Testis (tissue), 3 donors: ENCODE data around the gene NXPH4. TPM values are rescaled to one million over a fixed set of nuclear protein-coding genes. Genes with fewer than 3 reads are reported as not detected.

Experiments
- DNase-seq: peaks from one replicate; pipeline ENCODE4 v3.0.0-alpha.2; 2019
- H3K27ac ChIP-seq, 2 donors: fragments of 200-600 bp; sonication (generic); one replicate each; pipeline ENCODE4 v1.5.1; 2019
- H3K27me3 ChIP-seq: fragments of 200-600 bp; sonication (generic); one replicate; pipeline ENCODE4 v1.5.1; 2019
- H3K36me3 ChIP-seq: fragments of 200-600 bp; sonication (generic); one replicate; pipeline ENCODE4 v1.5.1; 2017; ENCODE audit warnings: low read depth; ENCODE audit errors: missing control alignments
- H3K4me1 ChIP-seq: fragments of 200-600 bp; sonication (generic); one replicate; pipeline ENCODE4 v1.5.1; 2019
- H3K4me3 ChIP-seq, 2 donors: fragments of 200-600 bp; sonication (generic); one replicate each; pipeline ENCODE4 v1.5.1; 2017 to 2019
- H3K9me3 ChIP-seq: fragments of 200-600 bp; sonication (generic); one replicate; pipeline ENCODE4 v1.5.1; 2017
- CTCF ChIP-seq, 3 experiments: fragments of 450-650 bp in 2 of 3; fragments of 200-600 bp in 1 of 3; sonication (generic) in 1 of 3; IDR thresholded peaks; one replicate each; pipeline ENCODE4 v1.5.1; 2016 to 2019; ENCODE audit warnings: antibody characterized with exemption in 3 of 3, mild to moderate bottlenecking in 2 of 3, moderate library complexity in 1 of 3
- POLR2A ChIP-seq: fragments of 450-650 bp; IDR thresholded peaks from one replicate; pipeline ENCODE4 v1.6.1; 2017; ENCODE audit warnings: antibody characterized with exemption, mild to moderate bottlenecking, moderate library complexity
- WGBS, 2 donors: methylation state at CpG; one replicate each; pipeline ENCODE4 v1.1.5; 2018; 5-methylcytosine and 5-hydroxymethylcytosine counted together
- intact Hi-C: fragments of 100-400 bp; cut with DNase I; formaldehyde crosslinking; loops from one replicate; pipeline ENCODE4 v1.15.1; 2023; ENCODE audit warnings: low total_unique reads
- polyA plus RNA-seq: library from polyadenylated mRNA; stranded (reverse); fragments of 350-450 nt; fragmentation: Illumina TruSeq; extraction: RNeasy Lipid Tissue Mini Kit (QIAGEN cat#74804); gene quantifications from one replicate; pipeline ENCODE4 v1.2.3, GENCODE V29; 2014; ENCODE audit warnings: low read depth, low replicate concordance; ENCODE audit not compliant: insufficient read depth
- total RNA-seq, 2 donors: library from RNA; depleted of rRNA; stranded (reverse); fragments of >200 nt; gene quantifications; one replicate each; pipeline ENCODE4 v1.2.3, GENCODE V29; 2016

The NXPH4 gene
- total and polyA plus RNA-seq, 3 donors from 2014 or later = 1.8 to 7.7 (median 7.5) TPM

GRCh38 chr12:57190821-57191220 is 25.8 kb upstream of the NXPH4 start:
- intact Hi-C loops = no loop called here
- TF ChIP-seq POLR2A = no peak
- TF ChIP-seq CTCF (IDR thresholded peaks at IDR 0.05) = no peak
- no peak overlapping the region for H3K27ac ChIP-seq
- H3K27me3 ChIP-seq = no peaks in the 10 kb centered on the region
- 92 to 94% methylated on average over 11 to 22 of the region's 23 CpGs for WGBS, 2 donors
- H3K9me3 ChIP-seq = no peaks in the 10 kb centered on the region
- H3K36me3 ChIP-seq = peaks cover 4% of the 10 kb centered on the region
- peaks cover 7% of the 10 kb centered on the region for H3K4me1 ChIP-seq
- no peak overlapping the region for H3K4me3 ChIP-seq
- DNase-seq = no peak

DNA sequence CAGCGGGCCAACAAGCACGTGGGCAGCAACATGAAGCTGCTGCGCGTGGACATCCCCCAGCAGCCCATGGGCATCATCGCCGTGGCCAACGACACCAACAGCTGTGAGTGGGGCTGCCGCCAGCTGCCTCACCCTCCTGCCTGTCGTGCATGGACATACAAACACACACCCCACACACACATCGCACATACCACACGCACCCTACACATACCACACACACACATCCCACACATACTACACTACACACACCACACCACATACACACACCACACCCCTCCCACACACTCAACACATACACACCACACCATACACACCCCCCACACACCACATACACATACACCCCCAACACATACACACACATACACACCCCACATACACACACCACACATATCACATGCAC is 25.2 kb upstream of the NXPH4 start:
- Histone ChIP-seq H3K36me3 (peaks cover 4% of the 10 kb centered on the region), H3K27ac (no peak overlapping the region), H3K4me3 (no peak overlapping the region), H3K4me1 (peaks cover 7% of the 10 kb centered on the region), H3K27me3 (no peaks in the 10 kb centered on the region), H3K9me3 (no peaks in the 10 kb centered on the region)
- intact Hi-C loops = no loop called here
- TF ChIP-seq POLR2A (no peak), CTCF (IDR thresholded peaks at IDR 0.05) (no peak)
- WGBS, 2 donors = 78 to 81% methylated on average over 4 to 11 of the region's 11 CpGs
- DNase-seq = no peak

- no peak overlapping the region for H3K4me3 ChIP-seq
- H3K27ac ChIP-seq = no peak overlapping the region
- intact Hi-C loops = no loop called here
- no peaks in the 10 kb centered on the region for H3K9me3 ChIP-seq
- peaks cover 1% of the 10 kb centered on the region for H3K4me1 ChIP-seq
- DNase-seq = no peak
- peaks cover 4% of the 10 kb centered on the region for H3K36me3 ChIP-seq
- no peak for TF ChIP-seq CTCF (IDR thresholded peaks at IDR 0.05)
- WGBS, 2 donors = 68 to 73% methylated on average over 8 to 16 of the region's 16 CpGs
- no peaks in the 10 kb centered on the region for H3K27me3 ChIP-seq
Observed at GRCh38 chr12:57192920-57193319, 23.7 kb upstream of the NXPH4 start.

DNA sequence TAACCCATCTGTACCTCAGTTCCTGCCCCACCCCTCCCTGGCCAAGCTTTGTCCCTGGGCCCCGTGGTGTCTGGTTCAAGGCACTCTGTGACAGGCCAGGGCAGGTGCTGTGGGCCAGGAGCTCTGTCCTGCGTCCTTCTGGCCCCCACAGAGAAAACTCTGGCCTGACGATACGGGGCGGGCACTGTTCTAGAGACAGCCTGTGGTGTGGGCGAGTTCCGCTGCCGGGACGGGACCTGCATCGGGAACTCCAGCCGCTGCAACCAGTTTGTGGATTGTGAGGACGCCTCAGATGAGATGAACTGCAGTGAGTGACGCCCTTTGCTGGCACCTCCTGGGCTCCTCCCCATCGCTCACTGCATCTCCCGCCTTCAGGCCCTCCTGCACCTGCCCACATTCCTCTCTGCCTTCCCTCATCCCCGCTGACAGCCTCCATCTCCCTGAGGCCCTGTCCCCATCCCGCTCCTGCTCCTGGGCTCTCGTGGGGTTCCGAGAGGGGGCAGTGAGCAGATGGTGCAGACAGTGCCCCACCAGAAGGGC is 22.8 kb upstream of the NXPH4 start:
- Histone ChIP-seq H3K27ac (no peak overlapping the region), H3K4me1 (no peaks in the 10 kb centered on the region), H3K4me3 (no peak overlapping the region), H3K27me3 (no peaks in the 10 kb centered on the region), H3K36me3 (peaks cover 4% of the 10 kb centered on the region), H3K9me3 (no peaks in the 10 kb centered on the region)
- no peak for DNase-seq
- intact Hi-C loops = no loop called here
- 88 to 95% methylated on average over 5 to 19 of the region's 19 CpGs for WGBS, 2 donors
- no peak for TF ChIP-seq POLR2A
- TF ChIP-seq CTCF (IDR thresholded peaks at IDR 0.05) = no peak

DNA sequence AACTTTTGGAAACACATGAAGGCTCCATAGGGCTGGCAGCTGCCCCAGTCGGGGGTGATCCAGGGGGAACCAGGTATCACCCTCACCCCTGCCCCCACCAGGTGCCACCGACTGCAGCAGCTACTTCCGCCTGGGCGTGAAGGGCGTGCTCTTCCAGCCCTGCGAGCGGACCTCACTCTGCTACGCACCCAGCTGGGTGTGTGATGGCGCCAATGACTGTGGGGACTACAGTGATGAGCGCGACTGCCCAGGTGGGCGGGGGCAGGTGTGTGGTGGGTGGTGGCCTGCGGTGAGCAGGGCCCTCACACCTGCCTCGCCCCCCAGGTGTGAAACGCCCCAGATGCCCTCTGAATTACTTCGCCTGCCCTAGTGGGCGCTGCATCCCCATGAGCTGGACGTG is 22.3 kb upstream of the NXPH4 start:
- DNase-seq = no peak
- Histone ChIP-seq H3K27me3 (no peaks in the 10 kb centered on the region), H3K4me1 (no peaks in the 10 kb centered on the region), H3K36me3 (peaks cover 6% of the 10 kb centered on the region), H3K9me3 (no peaks in the 10 kb centered on the region), H3K27ac (no peak overlapping the region), H3K4me3 (no peak overlapping the region)
- 96% methylated on average over 18 of the region's 18 CpGs; no CpG with 5 or more reads in 1 of the 2 donors for WGBS, 2 donors
- TF ChIP-seq POLR2A (no peak), CTCF (IDR thresholded peaks at IDR 0.05) (no peak)
- intact Hi-C loops = no loop called here
